WTC11 (cell line): ENCODE measurements around the gene ZC3H7B. TPM values are rescaled to one million over a fixed set of nuclear protein-coding genes. Genes with fewer than 3 reads are reported as not detected.

ENCODE experiments used
- KAT7 ChIP-seq: sonication (generic); formaldehyde crosslinking; IDR thresholded peaks from 2 replicates; pipeline ENCODE4 v1.8.1; 2023; ENCODE audit warnings: missing genetic modification reagents, mild to moderate bottlenecking, borderline replicate concordance
- microRNA-seq: library from miRNA; unstranded; fragments of <30 nt; microRNA quantifications from one replicate; pipeline ENCODE4 v1.2.0, GENCODE V29; 2022; ENCODE audit warnings: borderline number of aligned reads
- total RNA-seq: library from RNA; stranded (reverse); gene quantifications from 3 replicates; pipeline ENCODE4 v1.2.3, GENCODE V29; 2021
- TF ChIP-seq, protein P1 (sequence below): sonication (generic); formaldehyde crosslinking; IDR thresholded peaks from 2 replicates; pipeline ENCODE4 v1.8.1; 2022; ENCODE audit warnings: low read depth, mild to moderate bottlenecking, moderate library complexity, missing genetic modification reagents, borderline replicate concordance
- TF ChIP-seq, protein P2 (sequence below): sonication (generic); formaldehyde crosslinking; IDR thresholded peaks from 2 replicates; pipeline ENCODE4 v1.8.0; 2023; ENCODE audit warnings: missing genetic modification reagents

Gene ZC3H7B
- total RNA-seq, 1 experiment from 2014 or later, result 64.7 TPM

DNA sequence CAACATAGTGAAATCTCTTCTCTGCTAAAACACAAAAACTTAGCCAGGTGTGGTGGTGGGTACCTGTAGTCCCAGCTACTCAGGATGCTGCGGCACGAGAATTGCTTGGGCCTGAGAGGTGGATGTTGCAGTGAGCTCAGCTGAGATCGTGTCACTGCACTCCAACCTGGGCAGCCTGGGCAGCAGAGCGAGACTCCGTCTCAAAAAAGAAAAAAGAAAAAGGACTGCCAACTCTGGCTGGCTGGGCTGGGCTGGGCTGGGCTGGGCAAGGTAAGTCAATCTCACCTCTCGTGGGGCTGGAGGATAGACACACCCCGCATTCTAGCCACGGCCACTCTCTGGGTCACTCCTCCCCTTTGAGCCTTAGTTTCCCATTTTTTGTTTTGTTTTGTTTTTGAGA is 107.3 kb downstream of the ZC3H7B start (continued):
- no peak for TF ChIP-seq KAT7 (CRISPR knock-in tag)
- TF ChIP-seq, protein P1, sequence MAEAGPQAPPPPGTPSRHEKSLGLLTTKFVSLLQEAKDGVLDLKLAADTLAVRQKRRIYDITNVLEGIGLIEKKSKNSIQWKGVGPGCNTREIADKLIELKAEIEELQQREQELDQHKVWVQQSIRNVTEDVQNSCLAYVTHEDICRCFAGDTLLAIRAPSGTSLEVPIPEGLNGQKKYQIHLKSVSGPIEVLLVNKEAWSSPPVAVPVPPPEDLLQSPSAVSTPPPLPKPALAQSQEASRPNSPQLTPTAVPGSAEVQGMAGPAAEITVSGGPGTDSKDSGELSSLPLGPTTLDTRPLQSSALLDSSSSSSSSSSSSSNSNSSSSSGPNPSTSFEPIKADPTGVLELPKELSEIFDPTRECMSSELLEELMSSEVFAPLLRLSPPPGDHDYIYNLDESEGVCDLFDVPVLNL (CRISPR knock-in tag), result no peak
- TF ChIP-seq, protein P2, sequence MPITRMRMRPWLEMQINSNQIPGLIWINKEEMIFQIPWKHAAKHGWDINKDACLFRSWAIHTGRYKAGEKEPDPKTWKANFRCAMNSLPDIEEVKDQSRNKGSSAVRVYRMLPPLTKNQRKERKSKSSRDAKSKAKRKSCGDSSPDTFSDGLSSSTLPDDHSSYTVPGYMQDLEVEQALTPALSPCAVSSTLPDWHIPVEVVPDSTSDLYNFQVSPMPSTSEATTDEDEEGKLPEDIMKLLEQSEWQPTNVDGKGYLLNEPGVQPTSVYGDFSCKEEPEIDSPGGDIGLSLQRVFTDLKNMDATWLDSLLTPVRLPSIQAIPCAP, result no peak

Small RNAs within 50 kb of the gene (microRNA-seq; reads per million reads assigned to microRNA genes)
- gene MIR6889, result 1.0 reads per million

Other genes starting within 250 kb of the ZC3H7B start
- gene EP300, start 208.9 kb upstream of the ZC3H7B start, total RNA-seq, result 95.6 to 97.1 TPM (median 95.8 TPM) in 3 replicates
- 25.2 to 28.0 TPM (median 25.6 TPM) in 3 replicates for gene L3MBTL2, start 96.2 kb upstream of the ZC3H7B start, total RNA-seq
- gene CHADL, start 60.6 kb upstream of the ZC3H7B start, total RNA-seq, result 1.2 to 1.7 TPM (median 1.5 TPM) in 3 replicates
- 144 to 160 TPM (median 151 TPM) in 3 replicates for gene RANGAP1, start 15.3 kb upstream of the ZC3H7B start, total RNA-seq
- gene TEF, start 80.4 kb downstream of the ZC3H7B start, total RNA-seq, result 9.8 to 12.0 TPM (median 10.2 TPM) in 3 replicates
- 46.6 to 52.2 TPM (median 49.4 TPM) in 3 replicates for gene TOB2, start 145.3 kb downstream of the ZC3H7B start, total RNA-seq
- 93.1 to 99.6 TPM (median 97.9 TPM) in 3 replicates for gene PHF5A, start 167.2 kb downstream of the ZC3H7B start, total RNA-seq
- gene ACO2, start 167.6 kb downstream of the ZC3H7B start, total RNA-seq, result 98.3 to 104 TPM (median 99.3 TPM) in 3 replicates
- gene POLR3H, start 242.9 kb downstream of the ZC3H7B start, total RNA-seq, result 28.8 to 30.8 TPM (median 29.8 TPM) in 3 replicates